Measurements from ENCODE around the gene OR9Q1. TPM values are rescaled to one million over a fixed set of nuclear protein-coding genes. Genes with fewer than 3 reads are reported as not detected.

The OR9Q1 gene
- total and polyA plus RNA-seq, 2 of the 13 experiments (the other 11 are each of a cell fraction or from before 2014, with no cell fraction given), result not detected

DNA sequence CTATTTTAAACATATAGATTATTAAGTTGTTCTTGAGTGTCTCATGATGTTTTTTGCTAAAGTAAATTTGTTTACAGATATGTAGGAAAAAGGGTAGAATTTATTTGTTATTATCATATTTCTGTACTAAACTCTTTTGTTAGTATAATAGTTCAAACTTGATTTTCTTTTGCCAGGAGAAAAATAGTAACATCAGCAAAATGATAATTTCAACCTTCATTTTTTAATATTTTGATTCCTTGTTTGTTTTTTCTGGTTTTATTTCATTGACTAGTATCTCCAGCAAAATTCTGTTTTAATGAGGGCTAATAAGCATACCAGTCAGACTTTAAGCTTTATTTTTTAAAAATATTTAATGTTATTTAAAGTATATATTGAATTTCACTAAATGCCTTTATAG lies 192.8 kb downstream of the OR9Q1 start:
- TF ChIP-seq NONO (IDR thresholded peaks at IDR 0.05) (no peak), NONO (CRISPR knock-in tag; conservative IDR thresholded peaks at IDR 0.05) (no peak), MAFF (IDR thresholded peaks at IDR 0.05; ENCODE audit: low read depth, low read length) (peak; percentile 2; the same call in 1 of the 2 replicates), ZNF513 (CRISPR knock-in tag; conservative IDR thresholded peaks at IDR 0.05) (no peak), MAFK (conservative IDR thresholded peaks at IDR 0.05 in 1 of 2, IDR thresholded peaks at IDR 0.05 in 1 of 2; ENCODE audit: low read length in 2 of 2) (peak in 1 of 2 experiments; percentile 60; a peak in 2 of 4 replicates)
- Histone ChIP-seq H3K4me2 (ENCODE audit: low read depth, low read length) (no peak overlapping the region), H3K9ac (ENCODE audit: insufficient read depth, low read depth, low read length) (no peak overlapping the region), H3K27ac (ENCODE audit: extremely low read length, insufficient read depth, low read length) (no peak overlapping the region), H2AFZ (ENCODE audit: low read length) (no peak overlapping the region), H3K27me3 (ENCODE audit: control insufficient read depth in 1 of 2, insufficient read depth in 2 of 2, low read length in 2 of 2) (no peaks in the 10 kb centered on the region), H3K4me3 (replicated peaks in 1 of 3; ENCODE audit: insufficient read depth in 1 of 3, low read depth in 2 of 3, low read length in 3 of 3) (no peak overlapping the region), H3K79me2 (ENCODE audit: insufficient read depth, low read length) (no peaks in the 10 kb centered on the region), H4K20me1 (ENCODE audit: insufficient read depth, low read length) (no peaks in the 10 kb centered on the region), H3K36me3 (replicated peaks in 1 of 2; ENCODE audit: control insufficient read depth in 1 of 2, insufficient read depth in 2 of 2, low read length in 2 of 2) (no peaks in the 10 kb centered on the region), H3K9me3 (ENCODE audit: low read length) (no peaks in the 10 kb centered on the region), H3K4me1 (ENCODE audit: insufficient read depth, low read length) (no peaks in the 10 kb centered on the region)
- no peak for FAIRE-seq
- ATAC-seq, result no peak
- in situ Hi-C loops (cut with HindIII; ENCODE audit: extremely low pct_ligation_motif_present, low pct_unique_long_range_greater_than_20kb), result no loop called here
- DNase-seq (ENCODE audit: low spot score), result no peak
- no TSS peak for BruUV-seq (replicated peaks)
- intact Hi-C loops (cut with micrococcal nuclease; ENCODE audit: unreplicated experiment), result no loop called here
- ChIA-PET POLR2A (no interaction called here), CTCF (ENCODE audit: low intra/inter-chr PET ratio, low total read pairs) (no interaction called here)

DNA sequence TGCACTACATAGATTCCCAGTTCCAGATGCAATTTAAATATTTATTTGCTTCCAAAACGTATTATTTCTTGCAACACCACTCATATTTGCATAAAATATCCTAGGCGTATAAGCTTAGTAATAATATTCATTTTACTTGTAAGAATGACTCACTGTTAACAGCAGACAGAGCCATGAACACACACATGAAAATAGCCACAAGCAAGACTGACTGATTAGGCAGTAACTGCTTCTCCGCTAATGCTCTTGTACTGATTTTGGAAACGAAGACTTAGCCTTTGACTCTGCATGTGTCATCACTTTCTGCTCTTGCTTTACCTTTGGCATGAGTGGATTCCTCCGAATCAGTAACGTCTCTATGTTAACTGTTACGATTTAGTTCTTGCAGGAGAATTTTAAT lies 199.0 kb downstream of the OR9Q1 start:
- WGBS (ENCODE audit: low lambda C conversion rate), result 29% methylated on average over 7 of the region's 7 CpGs
- H3K4me3 ChIP-seq (replicated peaks in 1 of 3; ENCODE audit: insufficient read depth in 1 of 3, low read depth in 2 of 3, low read length in 3 of 3), result no peak overlapping the region
- H3K27me3 ChIP-seq (ENCODE audit: control insufficient read depth in 1 of 2, insufficient read depth in 2 of 2, low read length in 2 of 2), result no peaks in the 10 kb centered on the region
- H3K9ac ChIP-seq (ENCODE audit: insufficient read depth, low read depth, low read length), result no peak overlapping the region
- FAIRE-seq, result no peak
- no peaks in the 10 kb centered on the region for H3K36me3 ChIP-seq (replicated peaks in 1 of 2; ENCODE audit: control insufficient read depth in 1 of 2, insufficient read depth in 2 of 2, low read length in 2 of 2)
- no peaks in the 10 kb centered on the region for H4K20me1 ChIP-seq (ENCODE audit: insufficient read depth, low read length)
- TF ChIP-seq ZNF652 (CRISPR knock-in tag; IDR thresholded peaks at IDR 0.05; ENCODE audit: borderline replicate concordance, low read depth), result no peak
- no peak for TF ChIP-seq ZNF337 (CRISPR knock-in tag; IDR thresholded peaks at IDR 0.05; ENCODE audit: borderline replicate concordance, low read depth)
- TF ChIP-seq FOSL2 (CRISPR knock-in tag; IDR thresholded peaks at IDR 0.05), result no peak
- no peak for TF ChIP-seq ZNF33B (CRISPR knock-in tag; IDR thresholded peaks at IDR 0.05)
- no peak for TF ChIP-seq ZNF329 (CRISPR knock-in tag; IDR thresholded peaks at IDR 0.05; ENCODE audit: low read depth)
- no peak for TF ChIP-seq REXO4 (CRISPR knock-in tag; IDR thresholded peaks at IDR 0.05; ENCODE audit: borderline replicate concordance)
- no peak for TF ChIP-seq GATA4 (IDR thresholded peaks at IDR 0.05; ENCODE audit: borderline replicate concordance, low read depth)
- intact Hi-C loops (cut with micrococcal nuclease; ENCODE audit: unreplicated experiment) (no loop called here), in situ Hi-C loops (cut with HindIII; ENCODE audit: extremely low pct_ligation_motif_present, low pct_unique_long_range_greater_than_20kb) (no loop called here)
- ChIA-PET POLR2A (no interaction called here), CTCF (ENCODE audit: low intra/inter-chr PET ratio, low total read pairs) (no interaction called here)
- no peak overlapping the region for H2AFZ ChIP-seq (ENCODE audit: low read length)
- H3K9me3 ChIP-seq (ENCODE audit: low read length), result no peaks in the 10 kb centered on the region
- DNase-seq (ENCODE audit: low spot score), result no peak
- no peak overlapping the region for H3K4me2 ChIP-seq (ENCODE audit: low read depth, low read length)
- H3K4me1 ChIP-seq (ENCODE audit: insufficient read depth, low read length), result no peaks in the 10 kb centered on the region
- no peak overlapping the region for H3K27ac ChIP-seq (ENCODE audit: extremely low read length, insufficient read depth, low read length)
- H3K79me2 ChIP-seq (ENCODE audit: insufficient read depth, low read length), result no peaks in the 10 kb centered on the region
- no TSS peak for BruUV-seq (replicated peaks)
- no peak for ATAC-seq
